Small intestine (tissue), 7 donors: Measurements from ENCODE around the gene SMYD3. TPM values are rescaled to one million over a fixed set of nuclear protein-coding genes. Genes with fewer than 3 reads are reported as not detected.

Source experiments
- DNase-seq, 2 donors: peaks; one replicate each; pipeline versions ENCODE4 v3.0.0 to v3.0.0-alpha.2; 2013
- FAIRE-seq: peaks from 2 replicates; lab custom pipeline; 2012; peaks lifted over from hg19 to GRCh38; lab: Jason Lieb, UNC
- H3K27ac ChIP-seq, 3 donors: one replicate each; pipeline ENCODE4 v1.5.1; 2013; ENCODE audit warnings: low read length in 2 of 3, mild to moderate bottlenecking in 2 of 3, control low read depth in 1 of 3, inconsistent platforms in 1 of 3, low read depth in 1 of 3, moderate library complexity in 1 of 3
- H3K27me3 ChIP-seq, 3 donors: one replicate each; pipeline ENCODE4 v1.6.1; 2013; ENCODE audit warnings: low read length in 3 of 3, inconsistent platforms in 1 of 3; ENCODE audit not compliant: control insufficient read depth in 3 of 3, insufficient read depth in 3 of 3
- H3K36me3 ChIP-seq, 3 donors: one replicate each; pipeline ENCODE4 v1.6.1; 2013; ENCODE audit warnings: low read length in 3 of 3, inconsistent platforms in 1 of 3, low read depth in 1 of 3, mild to moderate bottlenecking in 1 of 3, moderate library complexity in 1 of 3; ENCODE audit not compliant: control insufficient read depth in 3 of 3, insufficient read depth in 2 of 3
- H3K4me1 ChIP-seq, 3 donors: one replicate each; pipeline ENCODE4 v1.6.1; 2013; ENCODE audit warnings: low read length in 2 of 3, inconsistent platforms in 1 of 3, low read depth in 1 of 3, mild to moderate bottlenecking in 1 of 3, moderate library complexity in 1 of 3; ENCODE audit not compliant: control insufficient read depth in 3 of 3, insufficient read depth in 2 of 3
- H3K4me3 ChIP-seq, 3 donors: one replicate each; pipeline ENCODE4 v1.5.1; 2013; ENCODE audit warnings: low read length in 3 of 3, control low read depth in 1 of 3, inconsistent platforms in 1 of 3, low read depth in 1 of 3, mild to moderate bottlenecking in 1 of 3, moderate library complexity in 1 of 3
- H3K9me3 ChIP-seq, 2 donors: one replicate each; pipeline ENCODE4 v1.6.1; 2013; ENCODE audit warnings: low read depth in 1 of 2, low read length in 1 of 2; ENCODE audit not compliant: control insufficient read depth in 2 of 2, insufficient read depth in 1 of 2
- WGBS, 3 donors: extraction: QIAGEN DNeasy Blood & Tissue Kit; methylation state at CpG; one replicate each; pipeline ENCODE4 v1.1.7; 2013; 5-methylcytosine and 5-hydroxymethylcytosine counted together
- polyA plus RNA-seq, 4 donors: library from polyadenylated mRNA; stranded (reverse) in 3 of 4; unstranded in 1 of 4; fragments of 200-250 nt in 3 of 4; fragments of 120-200 nt in 1 of 4; gene quantifications; one replicate each; pipeline versions ENCODE4 v1.2.1 to v1.2.3, GENCODE V29; 2013
- donor health status: healthy with polysubstance abuse.
- donor health status: control.
- donor health status: control.
- donor health status: Bipolar disorder and iron deficiency.
- donor health status: healthy.

The SMYD3 gene
- polyA plus RNA-seq, 4 donors, result 5.4 to 10.1 (median 8.5) TPM

DNA sequence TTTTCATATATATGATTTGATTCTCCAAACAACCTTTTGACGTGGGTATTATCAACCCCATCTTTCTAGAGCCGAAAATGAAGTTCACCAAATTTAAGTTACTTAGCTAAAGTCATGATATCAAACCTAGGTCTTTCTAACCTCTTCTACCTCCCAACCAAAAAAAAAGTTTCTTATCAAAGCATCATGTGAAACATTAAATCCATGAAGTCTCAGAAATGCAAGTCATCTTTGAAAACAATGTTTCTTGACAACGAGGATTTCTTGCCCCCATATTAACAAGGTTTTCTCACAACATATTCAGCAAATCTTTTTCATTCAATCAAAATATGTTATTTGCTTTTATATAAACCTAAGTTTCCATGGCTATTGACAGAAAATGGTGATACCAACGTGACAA is 306.3 kb downstream of the SMYD3 start:
- WGBS, 3 donors, result 88 to 92% (median 89%) methylated on average over 4 of the region's 4 CpGs
- DNase-seq (no peak), FAIRE-seq (no peak)
- Histone ChIP-seq H3K27ac (no peak overlapping the region), H3K36me3 (no peaks in the 10 kb centered on the region), H3K27me3 (no peaks in the 10 kb centered on the region), H3K4me3 (no peak overlapping the region), H3K4me1 (peaks cover 0 to 2% (median 0%) of the 10 kb centered on the region in 3 donors), H3K9me3 (no peaks in the 10 kb centered on the region)

DNA sequence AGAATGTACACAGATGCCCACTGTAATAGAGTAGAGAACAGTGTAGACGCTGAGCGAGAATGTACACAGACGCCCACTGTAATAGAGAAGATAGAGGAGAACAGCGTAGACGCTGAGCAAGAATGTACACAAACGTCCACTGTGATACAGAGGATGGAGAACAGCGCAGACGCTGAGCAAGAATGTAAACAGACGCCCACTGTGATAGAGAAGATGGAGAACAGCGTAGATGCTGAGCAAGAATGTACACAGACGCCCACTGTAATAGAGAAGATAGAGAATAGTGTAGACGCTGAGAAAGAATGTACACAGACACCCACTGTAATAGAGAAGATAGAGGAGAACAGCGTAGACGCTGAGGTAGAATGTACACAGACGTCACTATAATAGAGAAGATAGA is 306.9 kb downstream of the SMYD3 start:
- WGBS, 3 donors, result 77 to 92% (median 91%) methylated on average over 15 of the region's 15 CpGs
- Histone ChIP-seq H3K27me3 (no peaks in the 10 kb centered on the region), H3K36me3 (no peaks in the 10 kb centered on the region), H3K9me3 (no peaks in the 10 kb centered on the region), H3K4me1 (peaks cover 0 to 2% (median 0%) of the 10 kb centered on the region in 3 donors), H3K4me3 (no peak overlapping the region), H3K27ac (no peak overlapping the region)
- no peak for FAIRE-seq
- DNase-seq, result no peak

DNA sequence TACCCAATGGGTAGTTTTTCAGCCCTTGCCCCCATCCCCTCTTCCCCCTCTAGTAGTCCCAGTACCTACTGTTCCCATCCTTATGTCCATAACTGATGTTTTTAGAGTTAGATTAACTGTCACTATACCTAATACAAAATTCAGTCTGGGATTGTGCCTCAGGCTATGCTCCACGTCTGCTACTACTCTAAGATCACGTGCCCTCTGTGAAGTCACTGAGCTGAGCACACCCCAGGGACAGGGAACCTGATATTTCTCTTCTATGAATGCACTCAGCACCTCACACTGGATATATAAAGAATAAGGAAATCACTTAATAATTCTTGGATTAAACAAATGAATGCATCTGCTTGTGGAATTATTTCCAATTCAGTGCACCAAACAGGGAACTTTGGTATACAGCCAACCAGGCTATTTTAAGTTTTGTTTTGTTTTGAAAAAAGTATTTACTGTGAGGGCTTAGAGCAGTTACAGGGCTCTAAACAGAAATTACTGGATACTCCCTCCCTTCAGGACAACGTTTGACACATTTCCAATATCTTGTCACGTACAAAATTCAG is 307.9 kb downstream of the SMYD3 start:
- Histone ChIP-seq H3K9me3 (no peaks in the 10 kb centered on the region), H3K4me1 (peaks cover 0 to 2% (median 0%) of the 10 kb centered on the region in 3 donors), H3K27ac (no peak overlapping the region), H3K36me3 (no peaks in the 10 kb centered on the region), H3K4me3 (no peak overlapping the region), H3K27me3 (no peaks in the 10 kb centered on the region)
- DNase-seq (no peak), FAIRE-seq (no peak)
- WGBS, 3 donors, result 71 to 89% (median 86%) methylated on average over 4 of the region's 4 CpGs

DNA sequence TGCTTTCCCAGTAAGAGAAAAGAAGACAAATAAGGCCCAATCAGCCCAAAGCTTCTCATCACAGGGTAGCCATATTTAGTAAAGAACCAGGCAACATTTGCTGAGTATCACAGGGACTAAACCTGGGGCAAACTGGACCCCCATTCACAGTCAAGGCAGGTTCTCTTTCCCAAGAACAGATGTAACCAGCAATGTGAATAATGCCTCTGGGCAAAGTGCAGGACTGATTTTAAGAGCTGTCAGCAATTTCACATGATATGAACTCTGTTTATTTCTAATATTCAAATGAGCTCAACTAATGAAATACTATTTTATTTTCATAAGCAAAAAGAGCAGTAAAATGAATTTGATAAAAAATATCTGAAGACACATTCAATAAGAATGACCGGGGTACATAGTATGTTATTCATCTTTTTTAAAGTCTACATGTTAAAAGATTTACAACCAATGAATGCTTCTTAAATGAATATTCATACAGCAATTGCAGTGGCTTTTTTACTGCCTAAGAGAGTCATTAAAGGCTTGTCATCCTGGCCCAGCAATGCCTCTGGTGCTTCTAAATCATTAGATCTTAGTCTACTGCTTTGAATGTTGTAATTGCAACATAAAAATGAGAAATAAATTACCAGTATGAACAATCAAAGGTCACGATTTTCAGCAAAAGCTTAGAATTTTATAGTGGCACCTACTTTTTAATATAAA is 308.8 kb downstream of the SMYD3 start:
- FAIRE-seq, result no peak
- no peaks in the 10 kb centered on the region for H3K27me3 ChIP-seq
- H3K4me3 ChIP-seq, result no peak overlapping the region
- 78 to 84% (median 80%) methylated on average over 2 of the region's 2 CpGs for WGBS, 3 donors
- H3K27ac ChIP-seq, result no peak overlapping the region
- peak in 1 of 2 donors; percentile 28 for DNase-seq
- no peaks in the 10 kb centered on the region for H3K9me3 ChIP-seq
- H3K36me3 ChIP-seq, result no peaks in the 10 kb centered on the region
- H3K4me1 ChIP-seq, result peaks cover 0 to 2% (median 0%) of the 10 kb centered on the region in 3 donors

DNA sequence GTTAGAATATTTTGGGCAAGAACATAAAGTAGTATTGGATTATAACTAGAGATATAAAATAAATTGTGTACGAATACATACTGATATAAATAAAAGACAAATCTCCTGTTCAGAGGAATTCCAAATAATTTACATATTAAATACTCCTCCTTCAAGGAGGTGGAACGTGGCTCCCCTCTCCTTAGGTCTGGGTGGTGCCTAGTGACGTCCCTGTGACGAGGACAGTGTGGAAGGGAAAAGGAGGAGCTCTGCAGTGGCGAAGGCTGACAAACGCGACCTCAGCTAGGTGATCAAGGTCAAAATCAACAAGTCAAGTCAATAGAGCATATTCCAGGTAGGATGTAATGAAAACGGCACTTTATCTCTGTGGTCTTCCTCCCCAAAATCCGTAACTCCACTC is 310.0 kb downstream of the SMYD3 start:
- Histone ChIP-seq H3K4me3 (no peak overlapping the region), H3K36me3 (no peaks in the 10 kb centered on the region), H3K9me3 (no peaks in the 10 kb centered on the region), H3K4me1 (peaks cover 0 to 2% (median 0%) of the 10 kb centered on the region in 3 donors), H3K27ac (no peak overlapping the region), H3K27me3 (no peaks in the 10 kb centered on the region)
- 89 to 91% (median 90%) methylated on average over 9 of the region's 9 CpGs for WGBS, 3 donors
- no peak for DNase-seq
- FAIRE-seq, result no peak

DNA sequence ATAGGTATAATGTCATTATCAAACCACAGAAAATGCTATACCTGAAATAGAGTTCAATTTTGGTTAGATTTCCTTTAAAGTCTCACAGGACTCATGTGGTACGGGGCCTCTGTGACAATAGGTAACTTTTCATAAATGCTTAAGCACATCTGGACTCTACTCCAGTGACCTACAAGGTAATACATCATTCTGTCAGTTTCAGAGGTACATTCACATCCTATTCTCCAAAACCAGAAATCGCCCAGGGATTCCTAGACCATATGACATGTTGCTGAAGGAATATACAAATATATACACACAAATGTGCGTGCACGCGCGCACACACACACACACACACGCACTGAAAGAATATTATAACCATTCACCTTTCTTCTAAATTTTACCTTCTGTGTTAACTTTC is 311.8 kb downstream of the SMYD3 start:
- no peak overlapping the region for H3K4me3 ChIP-seq
- no peak overlapping the region for H3K27ac ChIP-seq
- FAIRE-seq, result no peak
- H3K9me3 ChIP-seq, result no peaks in the 10 kb centered on the region
- H3K27me3 ChIP-seq, result no peaks in the 10 kb centered on the region
- no peaks in the 10 kb centered on the region for H3K36me3 ChIP-seq
- 96 to 97% (median 96%) methylated on average over 7 of the region's 7 CpGs for WGBS, 3 donors
- H3K4me1 ChIP-seq, result peaks cover 0 to 2% (median 0%) of the 10 kb centered on the region in 3 donors
- DNase-seq, result no peak

DNA sequence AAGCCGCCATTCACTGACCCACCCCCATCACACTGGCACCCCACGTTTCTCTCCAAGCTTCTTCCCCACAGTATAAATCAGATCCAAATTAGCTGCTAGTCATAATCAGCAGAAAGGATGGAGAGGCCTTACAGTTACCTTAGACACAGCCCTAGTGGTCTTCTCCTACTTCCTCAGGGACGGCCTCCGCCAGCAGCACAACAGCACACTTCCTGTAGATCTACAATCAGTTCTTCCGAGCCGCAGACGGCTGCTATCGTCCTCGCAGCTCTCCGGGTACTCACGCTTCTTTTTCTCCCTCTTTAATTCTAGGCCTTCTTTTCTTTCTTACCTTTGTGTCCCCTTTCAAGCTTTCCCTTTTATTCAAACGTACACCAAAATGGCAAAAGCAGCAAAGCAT is 313.5 kb downstream of the SMYD3 start:
- Histone ChIP-seq H3K4me1 (peaks cover 0 to 2% (median 0%) of the 10 kb centered on the region in 3 donors), H3K27ac (no peak overlapping the region), H3K4me3 (no peak overlapping the region), H3K36me3 (no peaks in the 10 kb centered on the region), H3K27me3 (no peaks in the 10 kb centered on the region), H3K9me3 (no peaks in the 10 kb centered on the region)
- DNase-seq, result no peak
- 92 to 96% (median 95%) methylated on average over 12 of the region's 12 CpGs for whole genome bisulfite sequencing, 3 donors
- no peak for FAIRE-seq

DNA sequence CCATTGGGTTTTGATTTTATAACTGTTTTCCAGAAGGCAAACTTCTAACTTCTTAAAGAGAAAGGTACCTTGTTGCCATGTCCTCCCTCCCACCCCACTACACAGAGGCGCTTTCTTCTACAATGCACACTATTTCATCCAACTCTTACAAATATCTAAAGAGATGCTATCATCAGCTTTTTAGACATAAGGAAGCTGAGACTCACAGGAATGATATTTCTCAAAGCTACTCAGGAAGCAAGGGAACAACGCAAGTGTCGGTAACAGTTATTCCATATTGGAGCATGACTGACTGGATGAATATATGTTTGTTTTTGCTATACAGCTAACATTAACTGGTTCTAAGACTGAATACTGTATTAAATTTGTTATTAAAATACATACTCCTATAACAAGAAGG is 318.0 kb downstream of the SMYD3 start:
- no peaks in the 10 kb centered on the region for H3K27me3 ChIP-seq
- no peak overlapping the region for H3K27ac ChIP-seq
- no peaks in the 10 kb centered on the region for H3K9me3 ChIP-seq
- no peak for DNase-seq
- no peak for FAIRE-seq
- H3K4me1 ChIP-seq, result no peaks in the 10 kb centered on the region
- H3K36me3 ChIP-seq, result no peaks in the 10 kb centered on the region
- H3K4me3 ChIP-seq, result no peak overlapping the region
- 98 to 100% (median 98%) methylated on average over 3 of the region's 3 CpGs for WGBS, 3 donors
